GM20000 (cell line): Measurements from ENCODE around the gene SCNN1G.
A peak's percentile ranks its signal among the peaks of the same experiment; 100 is the strongest.

Experiments used
- DNase-seq: peaks from one replicate; pipeline ENCODE4 v3.0.0; 2012; ENCODE audit warnings: low spot score
- TF ChIP-seq, protein P1 (sequence below): IDR thresholded peaks from 2 replicates; pipeline ENCODE4 v1.5.1; 2012; ENCODE audit warnings: mild to moderate bottlenecking, control low read depth; ENCODE audit errors: extremely low read depth, missing control alignments

Gene SCNN1G

DNA sequence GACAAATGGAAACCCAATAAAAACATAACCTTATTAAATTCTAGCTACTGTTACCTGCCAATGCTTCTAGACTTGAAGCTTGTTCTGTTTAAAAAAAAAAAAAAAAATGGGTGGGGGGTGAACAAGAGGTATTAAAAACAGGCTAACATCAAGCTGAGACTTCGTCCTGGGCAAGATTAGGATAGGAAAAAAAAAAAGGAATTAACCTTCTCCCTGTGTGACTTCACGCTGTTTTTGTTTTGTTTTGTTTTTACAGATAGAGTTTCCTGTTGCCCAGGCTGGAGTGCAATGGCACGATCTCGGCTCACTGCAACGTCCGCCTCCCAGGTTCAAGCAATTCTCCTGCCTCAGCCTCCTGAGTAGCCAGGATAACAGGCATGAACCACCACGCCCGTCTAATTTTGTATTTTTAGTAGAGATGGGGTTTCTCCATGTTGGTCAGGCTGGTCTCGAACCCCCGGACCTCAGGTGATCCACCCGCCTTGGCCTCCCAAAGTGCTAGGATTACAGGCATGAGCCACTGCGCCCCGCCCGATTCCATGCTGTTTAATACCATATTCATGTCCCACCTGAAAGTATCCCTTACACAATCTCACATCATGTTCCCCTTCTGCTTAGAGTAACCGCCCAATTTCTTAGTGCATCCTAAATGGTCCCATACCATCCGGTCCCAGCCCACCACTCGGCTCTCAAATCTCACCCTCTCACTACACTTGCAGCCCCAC is 35.5 kb upstream of the SCNN1G start:
- no peak for DNase-seq
- TF ChIP-seq, protein P1, sequence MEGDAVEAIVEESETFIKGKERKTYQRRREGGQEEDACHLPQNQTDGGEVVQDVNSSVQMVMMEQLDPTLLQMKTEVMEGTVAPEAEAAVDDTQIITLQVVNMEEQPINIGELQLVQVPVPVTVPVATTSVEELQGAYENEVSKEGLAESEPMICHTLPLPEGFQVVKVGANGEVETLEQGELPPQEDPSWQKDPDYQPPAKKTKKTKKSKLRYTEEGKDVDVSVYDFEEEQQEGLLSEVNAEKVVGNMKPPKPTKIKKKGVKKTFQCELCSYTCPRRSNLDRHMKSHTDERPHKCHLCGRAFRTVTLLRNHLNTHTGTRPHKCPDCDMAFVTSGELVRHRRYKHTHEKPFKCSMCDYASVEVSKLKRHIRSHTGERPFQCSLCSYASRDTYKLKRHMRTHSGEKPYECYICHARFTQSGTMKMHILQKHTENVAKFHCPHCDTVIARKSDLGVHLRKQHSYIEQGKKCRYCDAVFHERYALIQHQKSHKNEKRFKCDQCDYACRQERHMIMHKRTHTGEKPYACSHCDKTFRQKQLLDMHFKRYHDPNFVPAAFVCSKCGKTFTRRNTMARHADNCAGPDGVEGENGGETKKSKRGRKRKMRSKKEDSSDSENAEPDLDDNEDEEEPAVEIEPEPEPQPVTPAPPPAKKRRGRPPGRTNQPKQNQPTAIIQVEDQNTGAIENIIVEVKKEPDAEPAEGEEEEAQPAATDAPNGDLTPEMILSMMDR, result no peak

DNA sequence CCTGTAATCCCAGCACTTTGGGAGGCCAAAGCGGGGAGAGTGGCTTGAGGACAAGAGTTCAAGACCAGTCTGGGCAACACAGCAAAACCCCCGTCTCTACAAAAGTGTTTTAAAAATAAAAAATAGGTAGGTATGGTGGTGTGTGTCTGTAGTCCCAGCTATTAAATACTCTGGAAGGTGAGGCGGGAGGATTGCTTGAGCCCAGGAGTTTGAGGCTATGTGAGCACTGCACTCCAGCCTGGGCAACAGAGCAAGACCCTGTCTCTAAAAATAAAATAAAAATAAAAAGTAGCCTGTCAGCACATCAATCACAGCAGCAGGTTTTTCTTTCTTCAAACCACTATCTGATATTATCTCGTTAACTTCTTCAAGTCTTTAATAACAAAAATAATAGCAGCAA is 34.9 kb upstream of the SCNN1G start:
- no peak for DNase-seq
- TF ChIP-seq, protein P1, result no peak

DNA sequence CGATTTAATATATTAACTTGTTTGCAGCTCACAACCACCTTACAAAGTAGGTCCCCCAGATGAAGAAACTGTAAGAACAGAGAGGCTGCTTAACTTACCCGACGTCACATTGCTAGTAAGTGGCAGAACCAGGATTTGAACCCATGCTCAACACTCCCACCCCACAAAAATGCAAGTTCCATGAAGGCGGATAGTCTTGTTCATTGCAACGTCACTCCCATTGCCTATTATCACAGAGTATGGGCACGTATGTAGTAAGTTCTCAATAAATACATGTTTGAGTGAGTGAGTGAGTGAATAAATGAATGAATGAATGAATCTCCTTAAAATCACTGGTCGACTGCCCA is 34.4 kb upstream of the SCNN1G start:
- TF ChIP-seq, protein P1, result no peak

GRCh38 chr16:23148513-23149266 is 33.9 kb upstream of the SCNN1G start:
- TF ChIP-seq, protein P1, result no peak
- peak; percentile 78 for DNase-seq

More for the DNA sequence above, 34.4 kb upstream of the SCNN1G start:
- DNase-seq, result no peak

DNA sequence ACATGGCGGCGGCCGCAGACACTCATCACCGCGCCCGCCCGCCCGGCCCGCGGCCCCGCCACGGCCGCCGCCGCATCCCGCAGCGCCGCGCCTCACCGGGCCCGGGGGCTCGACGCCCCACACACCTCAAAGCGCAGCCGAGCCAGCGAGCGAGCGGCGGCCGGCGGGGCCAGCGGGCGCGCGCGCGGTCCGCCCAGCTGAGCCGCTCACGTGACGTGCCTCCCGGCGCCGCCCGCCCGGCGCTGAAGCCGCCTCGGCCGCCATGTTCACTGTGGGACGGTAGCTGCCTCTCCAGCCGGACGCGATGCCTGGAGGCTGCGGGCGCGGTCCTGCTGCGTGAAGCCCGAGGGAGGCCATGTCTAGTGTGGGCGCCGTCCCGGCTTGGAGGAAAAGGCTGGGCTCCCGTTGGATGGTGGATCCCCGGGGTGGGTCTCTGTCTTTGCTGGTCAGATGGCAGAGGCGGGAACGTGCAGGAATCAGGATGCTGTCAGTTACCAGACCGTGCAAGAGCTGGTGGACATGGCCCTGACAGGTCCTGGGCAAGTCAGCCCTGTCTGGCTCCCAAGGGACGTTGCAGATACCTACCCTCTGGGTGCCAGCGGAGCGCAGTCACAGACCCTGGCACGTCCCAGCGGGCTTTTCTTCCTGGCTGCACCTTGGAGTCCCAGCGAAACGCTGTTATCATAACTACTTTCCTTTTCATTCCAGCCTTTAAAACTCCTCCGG is 33.1 kb upstream of the SCNN1G start, which contains the start of gene USP31:
Gene USP31, minus strand, starts transcription at position 186 of the 726 bp plus-strand sequence. Its CDS starts 182 bp downstream, at position 4.
- peak; percentile 94 for DNase-seq
- TF ChIP-seq, protein P1, result no peak

- DNase-seq, result no peak
- TF ChIP-seq, protein P1, result no peak
These were observed 32.6 kb upstream of the SCNN1G start for GRCh38 chr16:23149993-23150364.
